RPMI7951 (cell line): ENCODE data around the gene SLC10A1. TPM values are rescaled to one million over a fixed set of nuclear protein-coding genes. Genes with fewer than 3 reads are reported as not detected.
"Not testable (repeated sequence)": the region's sequence is repeated elsewhere in the genome, so short reads cannot be mapped to it uniquely, and the experiment has no call there.

Experiments
- DNase-seq: peaks from one replicate; pipeline ENCODE4 v3.0.0-alpha.2; 2012; ENCODE audit warnings: low read depth
- total RNA-seq: library from RNA; depleted of rRNA; stranded (reverse); fragments of >200 nt; shearing (Covaris generic); gene quantifications from 2 replicates; pipeline ENCODE4 v1.2.3, GENCODE V29; 2014

SLC10A1 gene
- total RNA-seq, 1 experiment from 2014 or later = not detected

DNA sequence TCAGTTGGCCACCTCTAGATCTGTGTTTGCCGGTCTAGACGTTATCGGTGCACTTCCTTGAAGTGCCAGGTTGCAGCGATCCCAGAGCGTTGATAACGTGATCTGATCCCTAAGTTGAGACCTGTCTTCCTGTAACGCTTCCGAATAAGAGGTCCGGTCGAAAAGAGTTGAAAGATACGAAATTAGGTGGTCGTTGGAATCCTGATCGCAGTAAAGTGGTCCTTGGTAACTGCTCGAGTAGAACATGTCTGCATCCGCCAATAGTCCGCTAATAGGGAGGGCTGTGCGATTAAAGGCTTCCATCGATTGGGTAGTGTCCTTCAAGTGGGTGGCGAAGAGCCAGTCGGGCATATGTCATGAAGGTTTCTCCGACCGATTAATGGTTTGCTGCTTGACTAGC, 27.4 kb downstream of the SLC10A1 start:
- no peak for DNase-seq

DNA sequence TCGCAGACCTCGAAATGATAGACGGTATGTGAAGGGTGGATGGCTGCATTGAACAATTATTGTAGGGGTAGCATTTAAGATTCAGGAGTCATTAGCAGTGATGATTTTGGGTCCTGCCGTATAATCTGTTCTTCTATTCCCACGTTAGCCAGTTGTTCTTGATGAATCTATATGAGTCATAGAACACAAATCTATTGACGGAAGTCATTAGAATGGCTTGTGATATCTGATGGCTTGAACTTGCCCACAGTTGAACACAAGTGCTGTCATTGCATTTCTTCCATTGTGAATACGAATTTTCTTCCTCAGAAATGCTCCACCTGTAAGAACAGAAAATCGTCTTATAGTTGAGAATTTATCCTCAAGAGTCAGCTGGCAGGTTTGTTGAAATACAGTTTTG, 28.2 kb downstream of the SLC10A1 start:
- peak; percentile 11 for DNase-seq

DNA sequence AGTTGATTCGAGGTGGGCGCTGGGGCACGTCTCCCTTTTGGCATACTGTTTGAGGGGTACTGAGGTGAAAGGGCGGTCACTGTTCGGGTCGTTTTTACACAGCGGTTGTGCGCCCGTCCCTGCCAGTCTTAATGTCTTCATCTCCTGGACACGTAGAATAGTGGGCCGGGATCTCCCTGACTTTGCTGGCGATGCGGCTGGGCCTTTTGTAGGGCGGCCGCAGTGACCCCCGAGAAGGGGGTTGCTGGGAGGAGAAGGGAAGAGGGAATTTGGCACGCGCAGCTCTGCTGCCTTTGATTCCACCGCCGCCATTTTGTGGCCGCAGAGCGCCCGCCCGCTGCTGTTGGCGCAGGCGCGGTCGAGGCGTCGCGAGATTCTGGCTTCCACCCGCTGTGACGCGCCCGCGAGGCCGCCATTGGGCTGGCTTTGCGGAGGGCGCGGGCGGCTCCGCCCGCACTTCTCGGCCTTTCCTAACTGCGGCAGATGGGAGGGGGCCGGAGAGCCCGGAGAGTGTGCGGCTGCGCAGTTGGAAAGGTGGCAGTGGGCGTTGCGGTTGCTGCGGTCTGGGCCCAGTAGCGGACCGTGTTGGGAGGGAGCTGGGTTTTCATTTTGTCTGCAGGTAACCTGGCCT, 29.6 kb downstream of the SLC10A1 start:
- peak; percentile 82 for DNase-seq

DNA sequence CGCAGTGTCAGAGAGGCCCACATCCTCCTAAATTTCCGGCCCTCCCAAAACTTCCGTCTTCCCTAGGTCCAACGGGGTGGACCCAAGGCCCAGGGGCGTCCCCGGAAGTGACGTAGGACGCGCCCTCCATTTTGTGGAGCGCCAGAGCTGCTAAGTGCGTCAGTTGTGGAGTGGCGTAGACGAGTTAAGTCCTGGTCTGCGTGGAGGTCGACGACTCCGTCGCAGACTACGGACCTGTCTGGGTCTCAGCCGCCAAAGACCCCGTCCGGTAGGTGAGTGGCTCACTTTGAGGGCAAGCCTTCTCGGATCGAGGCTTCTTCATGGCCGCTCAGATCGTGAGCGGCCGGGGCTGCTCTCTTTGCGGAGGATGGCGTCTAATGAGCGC, 30.1 kb downstream of the SLC10A1 start, which contains the start of gene SRSF5:
SRSF5 (plus strand) TSS at position 159 of the 385 bp plus-strand sequence. CDS start 1,015 bp downstream, outside the sequence.
- DNase-seq = peak; percentile 96

DNA sequence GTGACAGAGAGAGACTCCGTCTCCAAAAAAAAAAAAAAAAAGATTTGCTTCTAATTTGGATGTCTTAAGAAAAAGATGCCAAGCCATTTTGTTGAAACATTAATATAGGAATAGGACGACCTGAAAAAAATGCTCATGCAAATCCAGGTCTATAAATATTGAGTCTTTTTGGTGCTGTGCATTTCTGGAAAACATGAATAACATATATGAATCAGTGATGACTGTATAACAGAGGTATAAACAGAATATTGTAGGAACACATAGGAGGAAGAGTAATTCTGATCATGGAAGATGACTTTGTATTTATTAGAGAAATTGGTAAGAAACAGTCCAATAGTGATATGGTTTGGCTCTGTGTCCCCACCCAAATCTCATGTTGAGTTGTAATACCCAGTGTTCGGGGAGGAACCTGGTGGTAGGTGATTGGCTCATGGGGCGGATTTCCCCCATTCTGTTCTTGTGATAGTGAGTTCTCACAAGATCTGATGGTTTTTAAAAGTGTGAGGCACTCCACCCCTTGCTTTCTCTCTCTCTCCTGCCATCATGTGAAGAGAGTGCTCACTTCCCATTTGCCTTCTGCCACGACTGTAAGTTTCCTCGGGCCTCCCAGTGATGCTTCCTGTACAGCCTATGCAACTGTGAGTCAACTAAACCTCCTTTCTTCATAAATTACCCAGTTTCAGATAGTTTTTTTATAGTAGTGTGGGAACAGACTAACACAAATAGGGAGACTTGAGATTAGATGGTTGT, 33.1 kb downstream of the SLC10A1 start:
- no peak for DNase-seq

DNA sequence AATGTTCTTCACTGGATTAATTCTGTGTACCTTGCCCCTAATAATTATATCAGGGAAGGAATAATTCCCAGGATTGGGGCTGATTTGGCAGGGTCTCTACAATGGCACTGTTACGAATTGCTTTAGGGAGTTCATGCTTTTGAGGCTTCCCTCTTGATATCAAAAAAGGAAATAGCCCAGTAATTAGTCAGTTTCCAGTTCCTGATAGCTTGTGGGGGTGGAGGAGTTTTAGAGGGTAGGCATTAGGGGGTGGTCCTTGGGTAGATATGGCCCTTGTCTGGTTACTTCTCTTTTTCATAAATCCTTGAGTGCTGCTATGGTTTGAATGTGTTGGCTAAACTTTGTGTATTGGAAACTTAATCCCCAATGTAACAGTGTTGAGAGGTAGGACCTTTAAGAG, 36.2 kb downstream of the SLC10A1 start:
- DNase-seq = no peak

DNA sequence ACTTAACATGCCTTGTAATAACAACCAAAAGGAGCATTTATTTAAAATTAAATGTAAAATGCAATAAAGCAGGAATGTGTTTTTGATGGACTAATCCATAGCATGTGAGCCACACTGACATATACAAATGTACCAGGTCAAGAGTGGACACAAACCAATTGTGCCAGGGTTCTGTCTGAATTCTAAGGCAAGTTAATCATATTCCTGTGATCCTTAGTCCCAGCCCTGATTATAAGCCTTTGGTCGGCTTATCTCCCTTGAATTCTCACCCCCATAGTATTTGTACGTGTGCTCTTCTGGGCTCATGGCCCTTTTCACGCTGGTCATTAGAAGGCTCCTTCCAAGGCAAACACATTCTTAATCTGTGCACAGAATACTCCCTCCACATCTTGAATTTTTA, 40.7 kb downstream of the SLC10A1 start:
- no peak for DNase-seq

DNA sequence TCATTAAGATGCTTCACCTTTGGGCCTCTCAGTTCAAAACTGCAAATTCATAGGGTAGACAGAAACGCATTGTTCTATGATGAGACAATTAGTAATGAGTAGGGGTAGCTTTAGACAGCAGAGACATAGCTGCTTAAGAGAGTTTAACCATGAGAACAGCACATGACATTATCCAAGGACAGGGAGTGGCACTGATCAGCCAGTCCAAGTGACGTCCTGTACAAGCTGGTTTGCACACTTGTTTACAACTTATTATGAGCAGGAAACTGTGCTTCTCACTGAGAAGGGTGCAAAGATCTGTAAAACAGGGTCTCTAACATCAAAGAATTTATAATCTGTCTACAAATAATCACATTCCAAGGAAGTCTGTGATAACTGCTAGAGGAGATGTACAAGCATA, 41.3 kb downstream of the SLC10A1 start:
- no peak for DNase-seq

DNA sequence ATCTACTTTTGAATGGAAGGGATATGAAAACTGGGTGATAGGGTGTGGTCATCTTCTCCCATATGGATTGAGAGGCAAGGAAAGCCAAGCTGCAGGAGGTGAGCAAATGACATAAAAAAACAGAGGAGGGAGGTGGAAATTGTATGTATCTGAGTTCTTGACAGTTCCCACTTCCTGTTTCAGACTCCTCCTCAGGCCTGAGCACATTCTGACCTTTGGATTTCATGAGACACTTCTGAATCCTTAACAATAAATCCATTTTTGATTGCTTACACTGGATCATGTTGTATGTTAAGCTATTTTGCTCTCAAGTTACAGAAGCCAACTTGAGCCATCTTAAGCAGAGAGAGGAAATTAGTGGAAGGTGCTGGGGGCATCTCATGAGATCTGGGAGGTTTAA, 41.7 kb downstream of the SLC10A1 start:
- no peak for DNase-seq

DNA sequence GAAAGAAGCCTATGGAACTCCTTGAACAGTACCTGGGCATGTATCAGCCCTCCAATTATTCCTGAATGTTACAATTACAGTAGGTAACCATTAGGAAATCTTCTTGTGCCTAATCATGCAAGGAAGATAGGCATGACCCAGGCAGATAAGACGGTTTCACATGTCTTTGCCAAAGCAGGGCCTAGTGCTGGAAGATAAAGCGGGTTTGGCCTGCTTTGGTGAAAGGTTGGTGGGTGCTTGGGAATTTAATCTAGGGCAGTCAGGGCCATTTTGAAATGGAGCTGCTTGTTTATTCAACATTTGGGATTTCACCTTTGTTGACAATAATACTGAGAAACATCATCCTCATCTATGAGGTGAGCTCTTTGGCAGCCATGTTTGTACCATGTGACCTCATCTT, 42.6 kb downstream of the SLC10A1 start:
- DNase-seq = no peak

DNA sequence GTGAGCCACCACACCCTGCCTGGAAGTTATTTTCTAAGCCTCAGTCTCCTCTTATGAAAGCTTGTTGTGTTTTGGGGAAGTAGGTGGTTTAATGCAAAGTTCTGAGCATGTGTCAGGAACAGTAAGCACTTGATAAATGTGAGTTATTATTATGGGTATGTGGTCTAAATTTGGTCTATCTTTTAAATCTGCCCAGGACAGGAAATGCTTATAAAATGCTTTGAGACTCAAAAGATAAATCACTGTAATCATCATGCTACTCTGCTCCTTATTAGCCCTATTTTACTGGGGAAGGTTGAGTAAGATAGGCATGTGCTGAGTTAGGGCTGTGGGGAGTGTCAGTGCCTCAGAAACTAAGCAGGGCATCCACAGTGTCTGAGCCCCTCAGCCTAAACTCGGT, 43.2 kb downstream of the SLC10A1 start:
- no peak for DNase-seq

DNA sequence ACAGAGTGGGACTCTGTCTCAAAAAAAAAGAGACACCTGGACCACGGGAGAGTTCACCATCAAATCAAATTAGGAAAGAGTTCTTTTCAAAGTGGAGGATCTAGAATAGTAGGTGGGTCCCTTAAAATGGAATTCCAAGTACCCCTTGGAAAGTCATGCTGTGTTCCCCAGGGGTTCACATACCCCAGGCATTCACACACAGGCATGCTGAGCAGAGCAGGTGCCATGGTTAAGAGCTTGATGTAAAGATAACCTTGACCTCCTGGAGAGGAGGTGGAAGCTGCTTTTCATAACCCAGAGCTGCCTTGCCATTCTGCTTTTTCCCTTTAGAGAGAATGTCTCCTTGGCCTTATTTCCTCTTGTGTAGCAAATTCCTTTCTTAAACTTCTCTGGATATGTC, 44.3 kb downstream of the SLC10A1 start:
- DNase-seq = no peak

DNA sequence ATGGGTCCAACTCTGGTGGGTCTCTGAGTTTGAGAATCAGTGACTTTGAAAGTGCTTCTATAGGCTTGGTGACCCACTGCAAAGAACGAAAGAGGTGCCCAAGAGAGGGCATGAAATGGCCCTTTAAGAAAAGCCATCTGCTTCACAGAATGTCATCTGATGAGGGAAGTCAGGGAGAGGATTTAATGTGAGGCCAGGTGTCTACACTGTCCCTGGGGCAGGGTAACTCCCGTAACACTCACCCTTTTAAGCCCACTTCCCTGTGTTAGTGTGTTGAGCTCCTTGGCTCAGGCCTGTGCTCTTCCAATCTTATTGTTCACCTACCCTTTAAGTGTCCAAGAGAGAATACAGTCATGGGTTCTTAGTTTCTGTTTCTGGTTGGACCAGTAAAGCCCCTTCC, 46.5 kb downstream of the SLC10A1 start:
- DNase-seq = no peak

DNA sequence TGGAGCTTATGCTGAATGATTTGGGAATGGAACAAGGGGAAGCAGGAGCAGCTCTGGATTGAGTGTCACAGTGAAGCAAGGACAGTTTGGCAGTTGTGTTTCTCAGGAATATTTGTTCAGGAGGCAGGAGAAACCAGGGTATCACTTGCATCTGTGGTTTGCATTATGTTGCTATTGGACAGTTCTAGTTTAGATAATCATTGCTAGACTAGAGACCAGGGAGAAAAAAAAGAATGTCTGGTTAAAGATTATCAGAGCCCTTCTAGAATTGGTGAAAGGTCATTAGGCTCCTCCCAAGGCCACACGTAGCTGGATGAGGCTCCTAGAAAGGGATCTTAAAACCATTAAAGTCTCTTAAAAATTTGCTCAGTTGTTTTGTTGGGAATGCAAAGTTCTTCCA, 47.1 kb downstream of the SLC10A1 start:
- DNase-seq = no peak

DNA sequence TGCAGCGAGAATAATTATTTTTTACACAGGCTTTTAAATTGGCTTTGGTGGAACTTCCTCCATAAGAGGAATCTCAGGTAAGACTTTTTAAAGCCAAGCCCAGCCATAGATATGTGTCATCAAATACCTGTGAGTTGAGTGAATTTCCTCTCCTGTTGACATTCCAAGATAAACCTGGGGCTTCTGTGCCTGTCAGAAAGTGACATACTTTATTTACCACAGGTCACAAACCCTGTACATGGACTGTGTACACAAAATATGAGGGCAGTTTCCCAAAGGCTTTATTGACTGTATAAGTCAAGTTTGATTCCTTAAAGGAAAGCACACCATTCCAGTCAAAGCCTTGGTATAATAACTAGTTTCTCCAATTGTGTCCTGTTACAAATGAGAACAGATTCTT, 56.0 kb downstream of the SLC10A1 start:
- no peak for DNase-seq

DNA sequence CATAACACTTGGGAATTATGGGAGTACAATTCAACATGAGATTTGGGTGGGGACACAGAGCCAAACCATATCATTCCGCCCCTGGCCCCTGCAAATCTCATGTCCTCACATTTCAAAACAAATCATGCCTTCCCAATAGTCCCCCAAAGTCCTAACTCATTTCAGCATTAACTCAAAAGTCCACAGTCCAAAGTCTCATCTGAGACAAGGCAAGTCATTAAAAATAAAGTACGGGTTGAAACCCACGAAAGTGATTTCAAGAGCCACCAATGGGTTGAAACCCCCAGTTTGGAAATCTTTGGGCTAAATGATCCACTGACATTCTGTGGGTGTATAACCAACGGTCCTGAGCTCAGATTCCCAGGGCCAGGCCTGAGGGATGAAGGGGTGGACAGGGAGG, 60.6 kb downstream of the SLC10A1 start:
- DNase-seq = not testable (repeated sequence)

DNA sequence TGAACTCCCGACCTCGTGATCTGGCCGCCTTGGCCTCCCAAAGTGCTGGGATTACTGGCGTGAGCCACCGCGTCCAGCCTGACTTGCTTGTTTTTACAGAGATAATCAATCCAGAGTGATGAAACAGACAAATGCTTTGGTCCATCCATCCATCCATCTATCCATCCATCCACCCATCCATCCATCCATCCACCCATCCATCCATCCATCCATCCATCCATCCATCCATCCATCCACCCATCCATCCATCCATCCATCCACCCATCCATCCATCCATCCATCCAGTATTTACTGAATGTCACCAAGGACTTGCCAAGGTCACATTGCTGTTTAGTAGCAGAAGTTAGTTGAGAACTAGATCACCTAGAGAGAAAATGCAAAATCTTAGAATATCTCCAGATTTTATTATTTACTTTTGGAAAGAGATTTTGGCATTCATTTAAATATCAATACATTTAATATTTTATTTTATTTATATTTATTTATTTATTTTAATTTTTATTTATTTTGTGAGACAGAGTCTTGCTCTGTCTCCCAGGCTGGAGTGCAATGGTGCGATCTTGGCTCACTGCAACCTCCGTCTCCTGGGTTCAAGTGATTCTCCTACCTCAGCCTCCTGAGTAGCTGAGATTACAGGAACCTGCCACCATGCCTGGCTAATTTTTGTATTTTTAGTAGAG, 65.0 kb downstream of the SLC10A1 start:
- DNase-seq = not testable (repeated sequence)

DNA sequence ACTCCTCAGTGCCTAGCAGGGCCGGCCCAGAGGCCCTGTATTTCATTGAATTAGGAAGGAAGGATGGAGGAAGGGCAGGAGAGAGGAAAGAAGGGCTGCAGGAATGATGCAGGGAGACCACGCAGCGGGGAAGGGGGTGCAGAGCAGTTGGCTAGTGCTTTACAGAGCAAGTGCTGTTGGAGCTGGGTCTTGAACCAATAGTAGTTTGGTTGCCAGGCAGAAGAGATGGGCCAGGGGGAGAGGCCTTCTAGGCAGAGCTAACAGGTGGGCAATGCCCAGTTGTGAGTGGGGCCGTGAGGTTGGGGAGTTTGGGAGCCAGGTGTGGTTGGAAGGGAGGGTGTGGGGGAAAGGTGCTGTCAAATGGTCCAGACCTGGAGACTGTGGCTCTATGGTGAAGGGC, 69.2 kb downstream of the SLC10A1 start:
- no peak for DNase-seq

DNA sequence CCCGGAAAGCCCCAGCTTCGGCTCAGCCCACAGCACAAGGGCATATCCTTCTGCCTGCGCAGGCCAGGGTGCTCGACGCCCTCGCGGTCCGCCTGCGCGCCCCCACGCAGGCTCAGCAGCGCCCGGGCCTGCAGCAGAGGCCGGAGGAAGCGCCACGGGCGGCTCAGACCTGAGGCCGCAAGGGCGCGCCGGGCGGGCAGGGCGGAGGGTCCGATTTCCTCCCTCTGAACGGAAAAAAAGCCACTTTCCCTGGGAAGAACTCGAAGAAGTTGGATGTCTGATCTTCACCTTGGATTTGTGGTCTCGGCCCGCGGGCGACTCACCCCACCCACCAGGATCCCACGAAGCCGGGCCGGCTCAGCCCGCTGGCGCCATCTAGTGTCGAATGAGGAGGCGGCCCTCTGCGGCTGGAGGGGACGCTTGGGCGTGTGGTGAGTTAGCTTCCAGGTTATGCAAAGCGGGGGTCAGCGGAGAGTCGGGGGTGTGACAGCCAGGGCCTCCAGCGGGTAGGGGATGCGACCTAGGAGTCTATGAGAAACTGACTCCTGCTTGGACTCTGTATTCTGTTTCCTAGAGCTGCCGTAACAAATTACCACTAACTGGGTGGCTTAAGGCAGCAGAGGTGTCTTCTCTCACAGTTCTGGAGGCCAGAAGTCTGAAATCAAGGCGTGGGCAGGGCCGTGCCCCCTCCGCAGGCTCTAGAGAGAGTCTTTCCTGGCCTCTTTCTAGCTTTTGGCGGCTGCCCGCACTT, 70.1 kb downstream of the SLC10A1 start:
- DNase-seq = peak; percentile 59
